Measurements from ENCODE around the gene PRL.

PRL gene

GRCh38 chr6:22290045-22290444, 6.8 kb downstream of the PRL start:
- no peak for DNase-seq

GRCh38 chr6:22288721-22289120, 8.1 kb downstream of the PRL start:
- no peak for DNase-seq

GRCh38 chr6:22284666-22285065, 12.2 kb downstream of the PRL start:
- DNase-seq: no peak

GRCh38 chr6:22281341-22282085, 15.3 kb downstream of the PRL start:
- DNase-seq: no peak

- no peak for DNase-seq
Observed at GRCh38 chr6:22279427-22279826, 17.4 kb downstream of the PRL start.

GRCh38 chr6:22271081-22271480, 25.8 kb downstream of the PRL start:
- no peak for DNase-seq

- no peak for DNase-seq
Observed at GRCh38 chr6:22263748-22264147, 33.1 kb downstream of the PRL start.

GRCh38 chr6:22254886-22255285, 42.0 kb downstream of the PRL start:
- DNase-seq: no peak

GRCh38 chr6:22253955-22254655, 42.7 kb downstream of the PRL start:
- peak; percentile 35 for DNase-seq

- DNase-seq: no peak
Observed at GRCh38 chr6:22251348-22251747, 45.5 kb downstream of the PRL start.

- DNase-seq: peak; percentile 55
Observed at GRCh38 chr6:22250486-22250885, 46.4 kb downstream of the PRL start.

- DNase-seq: peak; percentile 22
Observed at GRCh38 chr6:22249711-22250350, 47.0 kb downstream of the PRL start.

GRCh38 chr6:22248513-22249308, 48.1 kb downstream of the PRL start:
- DNase-seq: no peak

- DNase-seq: no peak
Observed at GRCh38 chr6:22247916-22248482, 48.8 kb downstream of the PRL start.

- no peak for DNase-seq
Observed at GRCh38 chr6:22240025-22240424, 56.8 kb downstream of the PRL start.

- no peak for DNase-seq
Observed at GRCh38 chr6:22239261-22239921, 57.4 kb downstream of the PRL start.

- no peak for DNase-seq
Observed at GRCh38 chr6:22238861-22239260, 58.0 kb downstream of the PRL start.

GRCh38 chr6:22237526-22237925, 59.3 kb downstream of the PRL start:
- no peak for DNase-seq

Data from retina (tissue), 1 donor.